ENCODE measurements around the gene PTTG2.
"Not testable (repeated sequence)": the region's sequence is repeated elsewhere in the genome, so short reads cannot be mapped to it uniquely, and the experiment has no call there.

Gene PTTG2

DNA sequence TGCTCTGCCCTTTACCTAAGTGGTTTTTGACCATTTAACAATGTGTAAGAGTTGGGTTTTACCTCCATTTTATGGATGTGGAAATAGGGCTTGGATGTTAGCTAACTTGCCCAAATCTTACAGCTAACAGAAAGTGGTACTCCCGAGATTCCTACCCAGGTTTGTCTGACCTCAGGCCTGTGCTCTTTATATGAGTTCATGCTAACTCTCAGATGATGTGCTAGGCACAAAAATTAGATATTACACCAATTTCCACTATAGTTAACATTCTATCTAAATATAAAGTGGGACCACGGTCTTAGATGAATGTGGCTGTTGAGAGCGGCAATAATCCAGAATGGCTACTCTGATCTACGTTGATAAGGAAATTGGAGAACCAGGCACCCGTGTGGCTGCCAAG is at the start of gene PTTG2:
Gene PTTG2 (plus strand): TSS at position 301 of the 400 bp plus-strand sequence. CDS start 37 bp downstream, at position 338.
- DNase-seq = no peak

DNA sequence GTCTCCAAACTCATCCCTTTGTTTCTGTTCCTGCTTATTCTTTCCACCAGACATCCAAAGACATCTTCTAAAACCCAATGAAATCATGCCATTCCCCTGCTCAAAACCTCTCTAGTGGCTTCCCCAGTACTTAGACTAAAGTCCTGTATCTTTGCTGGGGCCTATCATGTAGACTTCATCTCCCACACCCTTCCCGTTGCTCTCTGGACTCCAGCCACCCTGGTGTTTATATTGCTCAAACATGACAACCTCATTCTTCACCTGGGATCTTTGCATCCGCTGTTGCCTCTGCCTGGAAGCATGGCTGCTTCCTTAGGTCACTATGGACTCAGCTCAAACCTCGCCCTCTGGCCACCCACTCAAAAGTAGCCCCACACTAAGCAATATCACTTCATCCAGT is 45.7 kb upstream of the PTTG2 start:
- no peak for DNase-seq

DNA sequence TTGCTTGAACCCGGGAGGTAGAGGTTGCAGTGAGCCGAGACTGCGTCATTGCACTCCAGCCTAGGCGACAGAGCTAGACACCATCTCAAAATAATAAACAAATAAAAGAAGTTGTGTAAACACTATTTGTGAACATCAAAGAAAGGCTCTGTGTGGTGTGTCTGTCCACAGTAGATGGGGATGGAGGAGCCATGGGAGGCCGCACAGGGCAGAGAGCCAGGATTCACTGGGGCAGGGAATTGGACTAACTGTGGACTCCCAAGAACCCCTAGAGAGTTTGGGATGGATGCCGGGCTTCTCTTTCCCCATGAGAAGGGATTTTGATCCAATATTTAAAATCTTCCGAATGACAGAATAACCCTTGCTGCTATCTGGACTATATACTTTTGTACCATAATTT is 42.8 kb upstream of the PTTG2 start:
- DNase-seq = no peak

- DNase-seq = no peak
Observed at GRCh38 chr4:37918653-37919052, 41.5 kb upstream of the PTTG2 start.

- no peak for DNase-seq
Observed at GRCh38 chr4:37922328-37922727, 37.9 kb upstream of the PTTG2 start.

- not testable (repeated sequence) for DNase-seq
Observed at GRCh38 chr4:37923089-37923488, 37.1 kb upstream of the PTTG2 start.

DNA sequence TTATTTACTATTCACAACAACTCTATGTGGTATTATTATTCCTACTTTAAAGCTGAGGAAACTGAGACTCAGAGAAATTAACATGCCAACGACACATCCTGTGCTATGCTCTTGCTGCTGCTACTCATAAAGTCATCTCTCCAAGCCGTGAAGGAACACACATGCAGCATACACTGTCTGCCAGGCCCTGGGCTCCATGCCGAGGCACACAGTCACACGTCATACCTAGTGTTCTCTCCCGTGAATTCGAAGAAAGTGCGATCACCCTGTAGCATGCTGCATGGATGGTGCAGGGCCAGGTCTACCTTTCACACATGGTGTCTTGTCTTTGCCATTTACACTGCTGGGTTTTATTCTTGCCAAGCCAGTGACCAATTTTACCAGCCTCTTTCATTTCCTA is 35.3 kb upstream of the PTTG2 start:
- DNase-seq = no peak

DNA sequence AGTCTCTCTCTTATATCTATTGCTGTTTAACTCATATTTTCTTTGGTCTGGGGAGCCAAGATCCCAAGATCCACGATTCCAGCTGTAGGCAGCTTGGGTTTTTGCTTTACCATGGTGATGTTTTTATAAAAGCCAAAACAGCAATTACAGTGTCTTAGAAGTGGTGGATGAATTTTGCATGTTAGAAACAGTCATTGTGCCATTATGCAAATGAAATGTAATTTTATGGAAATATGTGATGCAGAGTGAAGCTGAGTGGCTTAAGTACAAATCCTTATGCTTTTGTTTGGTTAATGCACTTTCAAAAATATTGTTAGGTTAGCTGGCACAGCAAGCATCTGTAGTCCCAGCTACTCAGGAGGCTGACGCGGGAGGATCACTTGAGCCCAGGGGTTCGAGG is 32.8 kb upstream of the PTTG2 start:
- DNase-seq = no peak

- no peak for DNase-seq
Observed at GRCh38 chr4:37928426-37929416, 31.5 kb upstream of the PTTG2 start.

DNA sequence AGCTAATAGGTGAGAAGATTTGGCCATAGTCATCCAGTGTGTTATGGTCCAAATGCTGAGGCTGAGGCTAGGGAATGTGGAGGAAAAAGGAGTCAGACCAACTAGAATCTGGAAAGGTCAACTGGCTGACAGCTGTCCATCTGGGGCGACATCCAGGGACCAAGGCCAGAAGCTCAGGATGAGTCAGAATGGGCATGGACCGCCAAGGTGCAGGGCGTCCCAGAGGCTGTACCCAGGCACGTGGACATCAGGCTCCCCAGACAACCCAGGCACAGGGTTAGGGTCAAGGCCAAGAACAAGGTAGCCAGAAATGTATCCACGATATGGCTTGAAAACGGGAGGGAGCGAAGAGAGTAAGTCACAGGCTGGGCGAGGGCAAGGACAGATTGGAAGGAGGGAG is 26.1 kb upstream of the PTTG2 start:
- DNase-seq = no peak

- DNase-seq = no peak
Observed at GRCh38 chr4:37934609-37935008, 25.6 kb upstream of the PTTG2 start.

- no peak for DNase-seq
Observed at GRCh38 chr4:37935026-37935425, 25.2 kb upstream of the PTTG2 start.

DNA sequence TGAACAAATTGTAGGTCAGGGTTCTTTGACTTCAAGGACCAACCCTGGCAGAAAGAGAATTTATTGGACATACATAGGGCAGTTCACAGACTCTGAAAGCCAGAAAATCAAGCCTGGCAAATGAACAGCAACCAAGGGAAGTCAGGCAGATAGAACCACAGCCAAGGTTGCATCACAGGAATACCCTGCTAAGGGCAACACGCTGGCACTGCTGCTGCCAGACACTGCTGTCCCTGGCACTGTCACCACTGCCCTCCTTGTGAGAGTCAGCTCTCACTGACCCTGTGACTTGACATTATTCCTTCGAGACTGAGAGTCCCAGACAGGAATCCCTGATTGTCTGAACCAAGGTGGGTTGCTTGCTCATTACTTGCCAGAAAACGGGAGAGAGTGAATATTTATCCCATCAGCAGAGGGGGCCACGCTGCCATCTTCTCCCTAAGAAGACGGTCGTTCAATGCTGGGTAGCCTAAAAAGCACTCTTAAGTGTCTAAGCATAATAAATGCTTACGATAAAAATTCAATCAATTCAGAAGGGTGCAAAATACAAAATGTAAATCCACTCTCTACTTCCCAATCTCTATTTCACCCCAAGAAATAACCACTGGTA is 23.2 kb upstream of the PTTG2 start:
- DNase-seq = no peak

GRCh38 chr4:37938208-37938607 is 22.0 kb upstream of the PTTG2 start:
- DNase-seq = no peak

DNA sequence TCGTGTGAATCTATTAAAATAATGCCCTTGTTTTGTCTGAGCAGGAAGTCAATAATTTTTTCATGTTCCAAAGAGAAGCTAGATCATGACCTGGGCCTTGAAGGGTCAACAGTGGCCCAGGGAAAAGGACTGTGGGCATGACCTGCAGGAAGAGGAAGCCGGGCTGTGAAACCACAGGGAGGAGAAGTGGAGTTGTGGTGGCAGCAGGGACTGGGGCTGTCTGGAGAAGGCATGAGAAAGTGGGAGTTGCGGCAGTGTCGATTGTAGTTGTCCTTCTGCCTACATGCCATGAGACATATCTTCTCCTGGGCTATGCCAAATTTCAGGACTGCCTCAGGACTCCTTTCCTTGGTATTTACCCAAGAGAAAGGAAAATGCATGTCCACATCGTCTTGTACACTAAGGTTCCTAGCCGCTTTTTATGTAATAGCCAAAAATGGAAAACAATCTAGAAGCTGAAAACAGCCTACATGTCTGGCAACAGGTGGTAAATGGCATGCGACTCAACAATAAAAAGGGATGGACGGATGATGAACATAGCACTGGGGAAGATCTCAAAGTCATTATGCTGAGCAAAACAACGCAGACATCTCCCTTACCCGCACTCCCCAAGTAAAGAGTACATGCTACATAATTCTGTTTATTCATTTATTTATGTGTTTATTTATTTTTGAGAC is 13.6 kb upstream of the PTTG2 start:
- no peak for DNase-seq

DNA sequence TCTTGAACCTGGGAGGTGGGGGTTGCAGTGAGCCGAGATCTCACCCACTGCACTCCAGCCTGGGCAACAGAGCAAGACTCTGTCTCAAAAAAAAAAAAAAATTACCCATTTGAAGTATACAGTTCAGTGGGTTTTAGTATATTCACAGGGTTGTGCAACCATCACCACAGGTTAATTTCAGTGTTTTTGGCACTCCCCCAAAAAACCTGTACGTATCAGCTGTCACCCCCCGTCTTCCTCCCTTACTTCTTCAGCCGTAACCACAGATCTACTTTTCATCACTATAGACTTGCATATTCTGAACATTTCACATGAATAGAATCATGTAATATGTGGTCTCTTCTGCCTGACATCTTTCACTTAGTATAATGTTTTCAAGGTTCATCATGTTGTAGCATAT is 11.7 kb upstream of the PTTG2 start:
- DNase-seq = no peak

DNA sequence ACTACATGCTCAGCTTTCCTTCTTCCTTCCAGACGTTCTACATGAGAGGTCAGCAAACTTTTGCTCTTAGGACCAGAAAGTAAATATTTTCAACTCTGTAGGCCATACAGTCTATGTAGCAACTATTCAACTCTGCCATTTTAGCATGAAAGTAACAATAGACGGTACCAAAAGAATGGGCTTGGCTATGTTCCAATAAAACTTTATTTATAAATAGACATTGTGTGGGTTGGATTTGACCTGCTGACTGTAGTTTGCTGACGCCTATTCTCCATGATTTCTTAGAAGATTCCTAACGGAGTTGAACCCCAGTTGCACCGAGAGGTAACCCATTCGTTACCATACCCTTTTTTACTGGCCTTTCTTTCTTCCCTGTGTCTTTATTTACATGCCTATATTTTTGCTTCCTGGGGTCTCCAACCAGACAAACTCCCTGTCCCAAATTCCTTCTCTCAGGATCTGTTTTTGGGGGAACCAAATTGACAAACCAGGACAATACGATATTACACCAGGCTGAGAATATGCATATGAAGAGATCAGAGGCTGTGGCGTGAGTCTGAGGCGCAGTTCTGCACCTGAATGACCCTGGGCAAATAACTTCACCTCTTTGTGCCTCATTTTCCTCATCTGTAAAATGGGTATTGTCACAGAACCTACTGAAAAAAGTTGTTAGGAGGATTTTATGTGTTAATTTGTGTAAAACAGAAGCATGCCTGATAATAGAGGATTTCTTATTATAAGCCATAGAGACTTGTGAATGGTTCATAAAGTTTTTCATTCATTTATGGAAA is 10.4 kb upstream of the PTTG2 start:
- no peak for DNase-seq

DNA sequence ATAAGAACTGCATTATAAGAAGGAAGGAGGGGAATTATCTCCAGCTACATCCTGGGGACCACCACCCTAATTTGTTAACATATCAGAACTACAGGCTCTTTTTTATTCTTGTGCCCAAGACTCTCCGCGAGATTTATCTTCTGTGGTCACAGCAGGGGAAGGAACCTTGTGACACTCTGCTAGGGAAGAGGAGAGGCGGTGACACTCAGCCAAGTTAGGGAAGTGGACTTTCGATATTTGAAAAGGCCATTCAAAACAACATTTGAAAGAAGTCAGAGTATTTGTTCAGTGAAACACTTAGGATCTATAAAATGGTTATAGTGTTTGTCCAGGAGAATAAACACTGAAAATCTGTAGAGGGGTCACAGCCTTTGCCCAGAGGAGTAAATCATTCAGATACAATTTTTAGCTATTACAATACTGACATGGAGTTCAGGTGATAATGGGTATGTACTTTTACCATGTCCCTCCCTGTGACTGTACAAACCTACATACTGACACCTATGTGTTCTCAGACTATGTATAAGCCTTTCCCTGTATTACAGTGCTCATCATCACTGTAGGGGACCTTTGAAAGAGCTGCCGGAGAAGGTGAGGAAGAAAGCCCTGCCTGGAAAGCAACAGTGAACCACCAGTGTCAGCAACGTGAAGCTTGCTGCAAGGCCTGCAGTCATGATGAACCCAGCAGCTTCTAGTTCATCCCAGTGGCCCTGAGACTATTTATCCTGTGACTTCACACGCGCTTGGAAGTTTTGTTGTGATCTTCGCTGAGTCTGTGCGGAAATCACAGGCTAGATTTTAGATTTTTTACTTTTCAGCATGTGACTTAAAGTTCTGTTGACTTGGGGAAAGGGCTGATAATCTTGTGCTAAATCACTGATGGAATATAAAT is 8.5 kb upstream of the PTTG2 start:
- no peak for DNase-seq

DNA sequence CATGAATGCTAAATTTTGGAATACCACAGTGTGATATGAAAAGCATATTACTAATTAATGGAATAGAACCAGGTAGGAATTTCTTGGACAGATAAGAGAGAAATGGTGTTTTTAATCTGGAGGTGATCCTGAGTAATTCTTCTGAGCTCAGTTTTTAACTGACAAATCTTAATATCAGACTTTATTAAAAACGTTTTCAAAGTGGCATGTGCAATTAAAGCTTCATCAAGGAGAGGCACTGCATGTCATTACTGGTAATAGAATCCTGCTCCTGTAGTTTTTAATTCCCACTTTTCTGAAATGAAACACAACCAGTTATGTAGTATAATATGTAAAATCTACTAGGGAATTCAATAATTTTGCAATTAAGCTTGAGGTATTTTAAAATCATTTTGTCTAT is 7.0 kb upstream of the PTTG2 start:
- DNase-seq = no peak

GRCh38 chr4:37953620-37954293 is 6.4 kb upstream of the PTTG2 start:
- no peak for DNase-seq

DNA sequence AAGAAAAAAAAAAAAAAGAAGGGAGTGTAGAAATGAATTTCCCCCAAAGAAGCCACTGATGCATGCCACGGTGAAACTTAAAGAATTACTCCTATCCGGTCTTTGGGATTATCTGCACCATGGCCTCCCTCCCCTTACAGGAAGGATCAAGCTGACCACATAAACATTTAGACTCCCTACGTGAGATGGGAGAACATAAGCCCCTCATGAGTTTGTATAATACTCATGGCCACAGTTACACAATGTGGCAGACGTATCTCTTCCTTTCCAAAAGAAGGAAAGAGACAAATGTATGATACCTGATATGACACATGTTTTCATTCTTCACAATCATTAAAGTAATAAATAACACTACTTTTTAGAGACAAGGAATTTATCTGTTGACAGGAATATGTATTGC is 3.3 kb upstream of the PTTG2 start:
- DNase-seq = no peak
